ENCODE measurements around the gene F2RL2.

Gene F2RL2

DNA sequence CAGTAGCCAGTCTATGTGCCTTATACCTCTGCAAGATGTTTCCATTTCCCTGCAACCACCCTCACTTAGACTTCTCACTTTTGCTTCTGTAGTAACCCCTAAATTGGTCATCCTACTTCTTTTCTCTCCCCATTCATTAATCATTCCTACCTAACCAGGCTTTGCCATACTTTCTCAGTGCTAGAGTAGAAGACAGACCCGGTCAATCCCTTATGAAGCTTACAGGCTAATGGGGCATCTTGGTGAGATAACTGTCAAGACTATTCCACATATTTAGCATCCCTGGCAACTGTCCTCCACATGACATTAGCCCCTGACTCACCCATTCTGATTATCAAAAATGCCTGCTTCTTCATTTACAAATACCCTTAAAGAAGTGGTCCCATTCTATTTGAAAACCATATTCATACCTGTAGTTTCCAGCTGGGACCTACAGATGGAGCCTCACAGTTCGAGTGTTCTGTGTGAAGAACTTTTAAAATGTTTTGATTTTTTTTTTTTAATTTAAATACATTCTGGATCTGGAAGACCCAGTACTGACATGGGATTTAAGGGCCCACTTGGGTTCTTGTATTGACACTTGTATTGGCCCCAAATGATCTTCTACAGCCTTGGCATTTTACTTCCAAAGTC is 21.0 kb downstream of the F2RL2 start:
- no peak for DNase-seq (ENCODE audit: low read depth)
- H3K4me3 ChIP-seq (ENCODE audit: low read depth, low read length), result no peak overlapping the region
- TF ChIP-seq, protein P1, sequence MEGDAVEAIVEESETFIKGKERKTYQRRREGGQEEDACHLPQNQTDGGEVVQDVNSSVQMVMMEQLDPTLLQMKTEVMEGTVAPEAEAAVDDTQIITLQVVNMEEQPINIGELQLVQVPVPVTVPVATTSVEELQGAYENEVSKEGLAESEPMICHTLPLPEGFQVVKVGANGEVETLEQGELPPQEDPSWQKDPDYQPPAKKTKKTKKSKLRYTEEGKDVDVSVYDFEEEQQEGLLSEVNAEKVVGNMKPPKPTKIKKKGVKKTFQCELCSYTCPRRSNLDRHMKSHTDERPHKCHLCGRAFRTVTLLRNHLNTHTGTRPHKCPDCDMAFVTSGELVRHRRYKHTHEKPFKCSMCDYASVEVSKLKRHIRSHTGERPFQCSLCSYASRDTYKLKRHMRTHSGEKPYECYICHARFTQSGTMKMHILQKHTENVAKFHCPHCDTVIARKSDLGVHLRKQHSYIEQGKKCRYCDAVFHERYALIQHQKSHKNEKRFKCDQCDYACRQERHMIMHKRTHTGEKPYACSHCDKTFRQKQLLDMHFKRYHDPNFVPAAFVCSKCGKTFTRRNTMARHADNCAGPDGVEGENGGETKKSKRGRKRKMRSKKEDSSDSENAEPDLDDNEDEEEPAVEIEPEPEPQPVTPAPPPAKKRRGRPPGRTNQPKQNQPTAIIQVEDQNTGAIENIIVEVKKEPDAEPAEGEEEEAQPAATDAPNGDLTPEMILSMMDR (IDR thresholded peaks at IDR 0.05; ENCODE audit: control insufficient read depth, extremely low read depth, insufficient read depth), result peak; percentile 20; the same call in 1 of the 2 replicates

DNA sequence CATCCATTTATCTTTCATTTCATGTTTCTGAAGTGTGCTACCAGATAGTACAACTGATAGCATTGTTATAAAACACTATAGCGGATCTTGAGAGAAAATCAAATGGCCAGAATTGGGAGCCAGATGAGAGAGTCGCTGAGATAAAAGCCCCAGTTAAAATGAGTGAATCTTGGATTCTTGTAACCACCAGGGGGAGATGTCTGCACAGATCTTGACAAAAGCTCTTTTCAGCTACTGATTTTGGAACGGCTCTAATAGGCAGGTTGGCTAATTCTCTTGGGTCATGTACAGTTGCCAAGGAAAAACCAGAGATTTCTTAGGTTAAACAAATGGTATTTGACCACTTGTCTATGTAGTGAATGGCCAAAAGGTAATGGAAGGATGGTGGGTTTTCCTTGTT is 21.7 kb downstream of the F2RL2 start:
- no peak overlapping the region for H3K4me3 ChIP-seq (ENCODE audit: low read depth, low read length)
- TF ChIP-seq, protein P1 (IDR thresholded peaks at IDR 0.05; ENCODE audit: control insufficient read depth, extremely low read depth, insufficient read depth), result peak; percentile 69
- peak; percentile 44 for DNase-seq (ENCODE audit: low read depth)

DNA sequence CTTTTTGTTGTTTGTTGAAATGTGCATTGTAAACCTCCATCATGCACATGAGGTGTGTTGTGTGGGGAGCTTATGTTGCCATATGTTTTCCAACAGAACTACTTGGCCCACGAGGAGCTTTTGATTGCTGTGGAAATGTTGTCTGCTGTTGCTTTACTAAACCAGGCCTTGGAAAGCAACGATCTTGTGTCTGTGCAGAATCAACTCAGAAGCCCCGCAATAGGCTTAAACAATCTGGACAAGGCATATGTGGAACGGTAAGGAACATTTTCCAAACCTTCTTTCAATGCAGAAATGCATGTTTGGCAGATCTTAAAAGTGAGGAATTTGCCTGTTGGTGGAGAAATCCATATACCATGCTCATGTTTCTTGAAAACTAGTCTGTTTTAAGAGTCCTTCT is 22.5 kb downstream of the F2RL2 start:
- no peak overlapping the region for H3K4me3 ChIP-seq (ENCODE audit: low read depth, low read length)

DNA sequence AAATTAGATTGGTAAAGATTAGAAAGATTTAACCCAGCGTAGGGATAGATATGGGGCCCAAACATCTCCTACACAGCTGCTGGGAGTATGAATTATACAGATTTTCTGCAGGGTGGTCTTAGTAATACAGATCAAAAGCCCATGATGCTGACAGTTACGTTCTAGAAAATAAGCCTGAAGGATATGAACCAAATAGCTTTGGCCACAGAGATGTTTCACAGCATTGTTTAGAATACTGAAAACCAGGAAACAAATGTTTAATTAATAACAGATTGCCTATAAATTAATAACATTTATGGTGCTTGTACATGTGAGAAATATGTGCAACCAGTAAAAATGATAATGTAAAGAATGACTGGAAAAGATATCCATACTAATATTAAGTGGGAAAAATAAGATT is 24.7 kb downstream of the F2RL2 start:
- no peak for DNase-seq (ENCODE audit: low read depth)
- TF ChIP-seq, protein P1 (IDR thresholded peaks at IDR 0.05; ENCODE audit: control insufficient read depth, extremely low read depth, insufficient read depth), result no peak
- no peak overlapping the region for H3K4me3 ChIP-seq (ENCODE audit: low read depth, low read length)

More for the DNA sequence above, 22.5 kb downstream of the F2RL2 start:
- no peak for DNase-seq (ENCODE audit: low read depth)
- TF ChIP-seq, protein P1 (IDR thresholded peaks at IDR 0.05; ENCODE audit: control insufficient read depth, extremely low read depth, insufficient read depth), result no peak

DNA sequence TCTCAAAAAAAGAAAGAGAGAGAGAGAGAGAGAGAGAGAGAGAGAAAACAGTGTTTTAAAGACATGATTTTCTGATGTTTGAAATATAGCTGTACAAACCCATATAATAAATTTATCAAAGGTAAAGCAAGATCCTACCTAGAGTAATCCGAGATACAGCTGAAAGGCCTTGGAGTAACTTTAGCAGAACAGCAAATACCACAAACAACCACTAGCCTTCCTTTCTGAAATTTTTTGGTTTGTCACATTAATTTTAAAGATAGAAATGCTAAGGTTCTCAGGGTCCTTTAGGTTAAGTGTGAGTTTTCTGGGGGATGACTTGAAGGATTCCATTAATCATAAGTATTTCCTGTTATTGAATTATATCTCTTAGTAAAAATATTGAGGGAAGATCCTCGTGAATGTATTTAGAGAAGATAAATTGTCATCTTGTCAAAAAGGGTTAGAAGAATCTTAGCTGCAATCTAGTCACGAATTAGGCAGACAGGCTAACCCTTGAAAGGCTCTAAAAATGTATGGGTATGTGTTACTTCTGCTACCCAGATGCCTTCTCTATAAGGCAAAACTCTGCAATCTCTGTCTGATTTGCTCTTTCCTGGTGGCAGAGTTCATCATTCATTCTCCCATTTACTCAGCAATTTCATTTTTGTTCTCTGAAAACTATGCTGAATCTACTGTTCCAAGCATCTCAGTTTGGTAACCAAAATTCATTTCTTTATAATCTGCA is 27.3 kb downstream of the F2RL2 start:
- H3K4me3 ChIP-seq (ENCODE audit: low read depth, low read length), result no peak overlapping the region
- no peak for DNase-seq (ENCODE audit: low read depth)
- TF ChIP-seq, protein P1 (IDR thresholded peaks at IDR 0.05; ENCODE audit: control insufficient read depth, extremely low read depth, insufficient read depth), result no peak

DNA sequence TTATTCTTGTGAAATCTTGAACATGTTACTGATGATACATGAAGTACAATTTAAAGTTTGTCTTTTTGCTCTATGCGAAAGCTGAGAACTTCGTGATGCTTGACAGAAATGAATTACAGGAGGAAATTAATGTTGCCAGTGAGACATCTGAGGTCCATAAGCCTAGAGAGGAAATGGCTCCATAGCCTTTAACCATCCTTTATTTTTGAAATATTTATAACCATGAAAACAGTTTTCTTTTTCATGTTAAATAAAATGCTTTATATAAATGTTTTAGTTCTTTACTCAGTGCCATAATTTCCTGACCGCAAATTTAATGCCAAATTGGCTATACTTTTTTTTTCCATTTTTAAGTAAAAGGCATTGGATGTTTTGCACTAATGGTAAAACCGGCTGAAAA is 29.1 kb downstream of the F2RL2 start:
- TF ChIP-seq, protein P1 (IDR thresholded peaks at IDR 0.05; ENCODE audit: control insufficient read depth, extremely low read depth, insufficient read depth), result no peak

More for the DNA sequence above, 29.1 kb downstream of the F2RL2 start:
- no peak overlapping the region for H3K4me3 ChIP-seq (ENCODE audit: low read depth, low read length)
- DNase-seq (ENCODE audit: low read depth), result no peak
